ENCODE results near the gene SDHC.
A peak's percentile ranks its signal among the peaks of the same experiment; 100 is the strongest.

SDHC gene

DNA sequence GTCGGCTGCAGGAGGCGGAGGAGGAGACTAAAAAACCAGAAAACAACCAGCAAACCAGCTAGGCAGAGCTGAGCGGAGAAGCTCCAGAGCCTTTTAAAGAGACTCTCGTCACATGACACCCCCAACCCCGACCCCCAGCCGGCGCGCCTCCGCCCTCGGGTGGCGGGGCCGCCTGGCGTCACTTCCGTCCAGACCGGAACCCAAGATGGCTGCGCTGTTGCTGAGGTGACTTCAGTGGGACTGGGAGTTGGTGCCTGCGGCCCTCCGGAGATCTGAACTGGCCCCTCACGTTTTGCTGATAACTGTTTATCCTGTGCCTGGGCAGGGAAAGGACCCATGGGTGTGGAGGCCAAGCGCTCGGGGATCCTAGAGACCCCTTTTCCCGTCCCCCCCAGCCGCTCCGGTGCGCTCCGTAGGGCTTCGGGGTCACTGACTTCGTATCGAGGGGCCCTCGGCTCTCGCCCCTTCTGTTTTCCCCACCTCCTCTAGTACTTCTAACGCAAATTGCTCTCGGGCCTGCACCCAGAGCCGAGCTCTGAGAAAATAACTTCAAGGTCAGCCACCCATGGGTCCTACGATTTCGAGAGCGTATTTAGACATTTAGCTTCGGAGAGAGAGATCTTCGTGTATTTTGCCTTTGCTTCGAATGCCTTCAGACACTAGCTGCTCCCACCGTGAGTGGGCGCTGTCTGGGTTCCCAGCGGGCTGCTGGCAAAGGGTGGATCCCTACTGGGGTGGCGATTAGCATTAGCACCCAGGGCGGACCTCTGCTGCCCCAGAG lies at the start of gene SDHC:
Gene SDHC, plus strand, starts transcription at position 181 of the 781 bp plus-strand sequence. Its CDS starts 25 bp downstream, at position 206.
- no peaks in the 10 kb centered on the region for H3K27me3 ChIP-seq (ENCODE audit: insufficient read depth, low read depth)
- peak; percentile 51 for TF ChIP-seq CTCF (conservative IDR thresholded peaks at IDR 0.05; ENCODE audit: low read depth, low read length)
- H3K4me3 ChIP-seq (IDR thresholded peaks at IDR 0.05; ENCODE audit: insufficient read depth, low read depth, low read length), result peak within 1 kb of the TSS; percentile 99
- peaks cover 14% of the 10 kb centered on the region for H3K4me1 ChIP-seq (ENCODE audit: low read depth, poor library complexity, severe bottlenecking)
- H3K9ac ChIP-seq, result peak within 1 kb of the TSS; percentile 82
- H2AFZ ChIP-seq (ENCODE audit: low read depth), result peak within 1 kb of the TSS; percentile 99
- H3K4me2 ChIP-seq, result peak within 1 kb of the TSS; percentile 91
- peak within 1 kb of the TSS; percentile 60 for H3K27ac ChIP-seq
- H3K79me2 ChIP-seq (ENCODE audit: insufficient read depth, low read depth), result peaks cover 10% of the 10 kb centered on the region; the same call in 1 of the 2 replicates
- no peaks in the 10 kb centered on the region for H3K36me3 ChIP-seq (ENCODE audit: insufficient read depth)
- H4K20me1 ChIP-seq (ENCODE audit: insufficient read depth), result no peaks in the 10 kb centered on the region

GRCh38 chr1:161265305-161265704 lies 48.9 kb upstream of the SDHC start:
- no peaks in the 10 kb centered on the region for H3K4me1 ChIP-seq (ENCODE audit: low read depth, poor library complexity, severe bottlenecking)
- H3K4me3 ChIP-seq (IDR thresholded peaks at IDR 0.05; ENCODE audit: insufficient read depth, low read depth, low read length), result no peak overlapping the region
- no peaks in the 10 kb centered on the region for H4K20me1 ChIP-seq (ENCODE audit: insufficient read depth)
- no peak overlapping the region for H3K27ac ChIP-seq
- no peaks in the 10 kb centered on the region for H3K79me2 ChIP-seq (ENCODE audit: insufficient read depth, low read depth)
- H3K36me3 ChIP-seq (ENCODE audit: insufficient read depth), result no peaks in the 10 kb centered on the region
- no peak for TF ChIP-seq CTCF (conservative IDR thresholded peaks at IDR 0.05; ENCODE audit: low read depth, low read length)
- no peak overlapping the region for H3K9ac ChIP-seq
- H3K27me3 ChIP-seq (ENCODE audit: insufficient read depth, low read depth), result no peaks in the 10 kb centered on the region; the same call in 1 of the 2 replicates
- no peak overlapping the region for H2AFZ ChIP-seq (ENCODE audit: low read depth)
- H3K4me2 ChIP-seq, result no peak overlapping the region

GRCh38 chr1:161266202-161266601 lies 48.0 kb upstream of the SDHC start:
- H3K4me3 ChIP-seq (IDR thresholded peaks at IDR 0.05; ENCODE audit: insufficient read depth, low read depth, low read length), result no peak overlapping the region
- no peaks in the 10 kb centered on the region for H3K79me2 ChIP-seq (ENCODE audit: insufficient read depth, low read depth)
- H3K27me3 ChIP-seq (ENCODE audit: insufficient read depth, low read depth), result no peaks in the 10 kb centered on the region; the same call in 1 of the 2 replicates
- H3K9ac ChIP-seq, result no peak overlapping the region
- no peak for TF ChIP-seq CTCF (conservative IDR thresholded peaks at IDR 0.05; ENCODE audit: low read depth, low read length)
- no peak overlapping the region for H2AFZ ChIP-seq (ENCODE audit: low read depth)
- H3K27ac ChIP-seq, result no peak overlapping the region
- no peaks in the 10 kb centered on the region for H3K4me1 ChIP-seq (ENCODE audit: low read depth, poor library complexity, severe bottlenecking)
- H3K36me3 ChIP-seq (ENCODE audit: insufficient read depth), result no peaks in the 10 kb centered on the region
- H4K20me1 ChIP-seq (ENCODE audit: insufficient read depth), result no peaks in the 10 kb centered on the region
- H3K4me2 ChIP-seq, result no peak overlapping the region

GRCh38 chr1:161266836-161267235 lies 47.3 kb upstream of the SDHC start:
- Histone ChIP-seq H3K27me3 (ENCODE audit: insufficient read depth, low read depth) (no peaks in the 10 kb centered on the region), H3K4me2 (no peak overlapping the region), H3K36me3 (ENCODE audit: insufficient read depth) (no peaks in the 10 kb centered on the region), H3K27ac (no peak overlapping the region), H3K4me1 (ENCODE audit: low read depth, poor library complexity, severe bottlenecking) (no peaks in the 10 kb centered on the region), H3K79me2 (ENCODE audit: insufficient read depth, low read depth) (no peaks in the 10 kb centered on the region), H2AFZ (ENCODE audit: low read depth) (no peak overlapping the region), H3K9ac (no peak overlapping the region), H4K20me1 (ENCODE audit: insufficient read depth) (no peaks in the 10 kb centered on the region), H3K4me3 (IDR thresholded peaks at IDR 0.05; ENCODE audit: insufficient read depth, low read depth, low read length) (no peak overlapping the region)
- TF ChIP-seq CTCF (conservative IDR thresholded peaks at IDR 0.05; ENCODE audit: low read depth, low read length), result no peak

Measured in KMS-11 (cell line).